HG03575 (cell line): Measurements from ENCODE around the gene POMGNT2.

Experiments
- ATAC-seq: cut with Tn5 transposase; IDR thresholded peaks from one replicate; pipeline ENCODE4 v1.9.1; 2021; ENCODE audit not compliant: unreplicated experiment, insufficient number of reproducible peaks, low FRiP score; ENCODE audit errors: extremely low read depth

Gene POMGNT2

DNA sequence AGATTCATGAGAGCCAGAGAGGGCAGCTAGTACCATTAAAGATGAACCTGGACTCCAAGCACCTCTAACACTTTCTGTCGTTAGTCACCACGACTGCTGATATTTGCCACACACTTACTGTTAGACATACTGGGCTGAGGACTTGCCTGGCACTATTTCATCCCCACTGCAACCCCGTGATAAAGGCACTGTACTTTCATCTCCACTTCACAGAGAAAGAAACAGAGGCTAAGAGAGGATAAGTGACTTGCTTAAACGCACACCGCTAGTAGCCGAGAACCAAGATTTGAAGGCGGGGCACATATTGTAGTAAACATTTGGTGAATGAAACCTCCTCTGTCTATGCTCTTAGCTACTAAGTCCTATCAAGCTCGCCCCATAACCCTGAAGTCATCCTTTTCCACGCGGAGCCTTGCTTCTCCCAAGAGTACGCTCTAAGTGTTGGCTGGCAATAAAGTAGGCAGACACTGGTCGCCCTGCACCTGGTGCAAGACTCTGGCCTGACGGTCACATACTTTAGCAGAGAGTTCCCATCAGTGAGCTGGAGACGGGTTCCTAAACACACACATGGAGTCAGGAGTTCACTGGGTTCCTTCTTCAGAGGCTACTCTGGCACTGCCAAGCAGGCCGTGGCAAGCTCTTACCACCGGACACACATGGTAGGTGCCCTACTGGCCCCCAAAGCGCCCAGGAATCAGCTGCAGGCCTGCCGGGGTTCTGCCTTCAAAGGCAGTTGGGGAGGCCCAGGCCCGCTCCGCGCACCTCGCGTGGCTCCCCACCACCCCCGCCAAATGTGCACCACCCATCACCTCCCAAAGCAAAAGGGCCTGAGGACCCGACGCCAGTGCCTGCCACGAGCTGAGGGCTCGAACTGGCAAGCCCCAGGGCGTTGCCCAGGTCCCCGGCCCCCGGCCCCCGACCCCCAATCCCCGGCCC lies 951 bp downstream of the POMGNT2 start:
- ATAC-seq: no peak

DNA sequence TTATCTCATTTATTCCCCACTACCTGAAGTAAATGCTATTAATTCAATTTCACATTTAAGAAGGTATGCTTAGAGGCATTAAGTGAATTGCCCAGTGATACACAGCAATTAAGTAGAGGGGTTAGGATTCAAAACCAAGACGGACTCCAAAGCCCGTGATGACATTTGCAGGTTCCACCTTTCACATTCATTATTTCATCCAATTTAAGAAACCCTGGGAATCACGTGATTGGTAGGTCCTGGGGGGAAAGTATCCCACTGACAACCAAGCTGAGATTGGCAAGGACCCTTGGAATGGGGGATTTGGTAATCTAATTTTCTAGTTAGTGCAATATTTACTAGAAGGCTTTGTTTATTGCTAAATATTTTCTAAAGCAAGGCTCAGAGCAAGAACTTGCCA lies 1.8 kb downstream of the POMGNT2 start:
- ATAC-seq: no peak

DNA sequence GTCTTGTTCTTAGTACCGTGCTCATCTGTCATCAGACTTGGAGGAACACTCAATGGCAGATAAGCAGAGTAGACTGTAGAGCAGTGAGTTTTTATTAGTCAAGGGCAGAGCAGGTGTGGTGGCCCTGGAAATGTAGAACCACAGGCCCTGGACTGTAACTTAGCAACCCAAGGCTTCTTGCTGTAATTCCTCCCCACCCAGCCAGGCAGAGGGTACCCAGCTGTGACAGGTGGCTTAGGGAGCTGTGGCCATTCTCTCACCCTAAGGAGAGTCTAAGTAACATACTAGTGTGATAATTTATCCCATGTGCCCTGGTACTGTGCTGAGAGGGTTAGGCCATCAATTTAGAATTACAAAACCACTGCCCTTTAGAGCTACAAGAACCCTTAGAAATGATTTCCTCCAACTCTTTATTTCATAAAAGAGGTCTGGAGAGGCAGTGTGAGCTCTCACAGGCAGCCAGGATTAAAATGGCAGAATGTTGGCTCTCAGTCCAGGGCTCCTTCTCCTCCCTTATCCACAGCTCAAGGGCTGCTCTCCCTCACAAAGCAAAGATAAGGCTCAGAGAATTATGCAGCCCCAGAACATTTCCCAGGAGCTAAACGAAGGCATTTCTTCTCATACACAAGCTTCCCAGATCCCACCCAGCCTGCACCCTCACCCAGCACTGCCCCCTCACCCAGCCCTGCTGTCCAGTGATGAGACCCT lies 3.0 kb downstream of the POMGNT2 start:
- no peak for ATAC-seq

DNA sequence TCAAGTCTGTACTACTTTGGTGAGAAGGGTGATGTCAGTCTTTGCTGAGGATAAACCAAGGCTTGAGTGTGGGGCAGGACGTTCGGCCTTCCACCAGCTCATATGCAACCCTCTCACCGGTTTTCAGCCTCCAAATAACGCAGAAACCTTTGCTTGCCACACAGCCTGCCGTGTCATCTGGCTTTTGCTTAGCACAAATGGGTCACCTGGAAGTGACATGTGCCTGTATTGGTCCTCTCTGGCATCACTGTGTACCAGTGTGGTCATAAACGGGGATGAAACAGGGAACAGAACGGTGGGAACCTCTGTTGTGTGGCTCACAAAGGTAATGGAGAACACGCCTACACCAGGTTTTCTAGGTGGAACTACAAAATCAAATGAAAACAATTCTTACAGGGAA lies 7.1 kb downstream of the POMGNT2 start:
- no peak for ATAC-seq

DNA sequence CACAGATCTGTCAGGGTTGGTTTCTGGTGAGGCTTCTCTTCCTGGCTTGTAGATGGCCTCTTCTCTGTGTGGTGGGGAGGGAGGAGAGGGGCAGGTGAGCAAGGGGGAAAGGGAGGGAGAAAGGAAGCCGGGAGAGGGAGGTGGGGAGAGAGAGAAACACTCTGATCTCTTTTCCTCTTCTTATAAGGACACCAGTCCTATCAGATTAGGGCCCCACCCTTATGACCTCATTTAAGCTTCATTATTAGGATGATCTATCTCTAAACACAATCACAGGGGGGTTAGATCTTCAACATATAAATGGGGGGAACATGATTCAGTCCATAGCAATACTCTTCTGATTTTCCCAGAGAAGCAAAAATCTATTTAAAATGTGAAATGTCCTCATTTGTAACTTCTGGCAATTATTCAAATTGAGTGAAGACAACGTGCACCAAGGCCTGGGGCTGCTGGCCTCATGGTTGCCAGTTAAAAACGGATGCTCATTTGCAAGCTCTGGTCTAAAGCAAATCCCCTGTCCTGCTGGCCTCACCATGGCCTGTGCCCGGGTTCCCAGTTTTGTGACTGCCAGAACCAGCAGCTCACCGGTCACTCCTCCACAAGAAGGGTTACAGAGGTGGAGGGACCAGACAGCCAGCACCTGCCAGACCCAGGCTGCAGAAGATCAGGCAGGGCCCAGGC lies 8.3 kb downstream of the POMGNT2 start:
- ATAC-seq: no peak

DNA sequence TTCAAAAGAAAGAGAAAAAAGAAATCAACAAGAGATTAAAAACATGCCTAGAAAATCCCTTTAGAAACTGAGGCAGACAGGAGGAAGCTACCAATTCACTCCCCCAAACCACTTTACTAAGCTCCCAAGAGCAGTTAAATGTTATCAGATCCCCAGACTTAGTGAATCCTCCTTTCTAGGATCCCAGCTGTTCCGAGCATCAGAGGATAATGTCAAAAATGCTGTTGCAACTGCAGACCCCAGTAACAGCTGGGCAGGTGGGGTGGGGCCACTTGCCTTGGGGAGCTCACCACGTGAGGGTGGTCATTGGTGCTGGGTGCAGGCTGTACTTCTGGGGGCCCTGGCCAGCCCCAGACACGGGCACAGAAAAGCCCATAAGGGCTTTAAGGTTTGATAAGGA lies 9.1 kb downstream of the POMGNT2 start:
- no peak for ATAC-seq

DNA sequence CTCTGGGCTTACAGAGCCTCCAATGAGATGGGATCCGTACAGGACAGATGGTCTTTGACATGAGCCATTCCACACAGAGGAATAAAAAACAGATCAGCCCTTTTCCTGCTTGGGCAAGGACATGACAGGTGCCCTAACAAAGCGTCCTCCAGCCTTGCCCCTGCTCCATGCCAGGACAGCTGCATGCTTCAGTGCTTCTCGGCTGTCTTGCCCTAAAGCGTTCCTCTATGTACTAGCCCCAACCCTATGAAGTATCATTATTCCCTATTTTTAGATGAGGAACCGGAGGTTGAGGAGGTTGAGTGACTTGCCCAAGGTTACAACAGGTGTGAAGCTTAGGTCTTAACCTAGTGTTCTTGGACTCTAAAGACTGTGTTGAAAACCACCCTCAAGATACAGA lies 10.5 kb downstream of the POMGNT2 start:
- ATAC-seq: no peak

DNA sequence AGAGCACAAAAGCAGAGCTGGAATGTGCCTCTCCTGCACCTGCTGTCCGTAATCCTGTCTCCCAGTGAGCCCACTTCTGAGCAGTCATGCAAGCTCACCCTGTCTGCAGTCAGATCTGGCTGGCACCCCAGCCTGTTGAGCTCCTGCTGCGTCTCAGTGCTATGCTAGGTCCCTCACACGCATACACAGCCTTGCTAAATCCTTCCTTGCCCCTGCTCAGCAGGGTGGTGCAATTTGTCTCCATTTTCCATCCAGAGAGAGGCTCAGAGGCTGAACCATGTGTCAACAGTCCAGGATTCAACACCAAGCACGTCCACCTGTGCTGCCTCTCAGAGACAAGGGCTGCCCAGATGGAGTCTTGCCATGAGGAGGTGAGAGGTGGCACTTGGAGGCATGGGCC lies 11.0 kb downstream of the POMGNT2 start:
- ATAC-seq: no peak

DNA sequence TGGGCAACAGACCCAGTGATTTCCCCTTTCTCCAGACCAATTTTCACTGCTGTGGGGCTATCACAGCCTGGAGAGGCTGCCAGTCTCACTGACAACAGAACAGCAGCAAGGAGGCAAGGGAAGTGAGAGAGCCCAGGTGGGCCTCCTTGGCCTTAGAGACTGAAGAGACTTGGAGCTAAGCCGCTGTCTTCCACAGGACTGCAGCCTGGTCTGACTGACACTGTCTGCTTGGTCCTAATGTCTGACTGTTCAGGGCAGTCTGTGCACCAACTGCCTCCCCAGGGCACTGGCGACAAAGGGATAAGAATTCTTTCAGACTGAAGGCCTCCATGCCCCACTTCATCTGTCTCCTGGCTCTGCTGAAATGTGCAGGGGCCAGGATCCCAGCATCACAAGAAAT lies 11.5 kb downstream of the POMGNT2 start:
- ATAC-seq: no peak

DNA sequence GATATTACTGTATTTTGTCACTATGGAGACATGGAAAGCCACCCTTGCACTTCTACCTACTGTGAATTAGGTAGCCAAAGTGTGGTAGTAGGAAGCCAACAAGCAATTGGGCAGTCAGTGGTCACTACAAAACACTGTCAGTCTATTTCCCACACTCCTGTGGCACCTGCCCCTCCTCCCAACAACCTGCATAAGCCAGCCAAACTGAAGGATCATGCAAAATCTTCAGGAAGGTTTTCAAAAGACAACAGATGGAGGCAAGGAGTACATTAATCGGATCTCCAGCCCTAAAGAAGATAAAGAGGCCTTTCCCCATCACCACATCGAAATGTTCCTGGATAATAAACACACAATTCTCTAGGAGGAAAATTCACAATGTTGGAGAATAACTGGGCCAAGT lies 11.9 kb downstream of the POMGNT2 start:
- no peak for ATAC-seq

DNA sequence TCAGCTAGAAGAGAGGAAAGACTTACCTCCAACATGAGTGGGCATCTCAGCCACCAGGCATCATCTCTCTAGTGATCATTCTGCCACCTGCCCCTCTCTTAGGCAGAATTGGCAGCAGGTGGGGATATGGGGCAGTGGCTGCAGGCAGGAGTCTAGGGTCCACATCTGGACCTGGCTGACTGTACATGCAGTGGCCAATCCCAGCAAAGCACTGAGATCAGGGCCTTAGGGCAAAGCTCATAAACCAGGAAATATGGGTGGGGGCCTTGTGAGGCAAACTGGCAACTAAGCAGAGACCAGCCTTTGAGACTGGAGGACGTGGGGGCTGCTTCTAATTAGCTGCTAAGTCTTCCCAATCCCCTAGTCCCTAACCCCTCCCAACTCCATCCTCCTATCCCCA lies 12.9 kb downstream of the POMGNT2 start:
- ATAC-seq: no peak

DNA sequence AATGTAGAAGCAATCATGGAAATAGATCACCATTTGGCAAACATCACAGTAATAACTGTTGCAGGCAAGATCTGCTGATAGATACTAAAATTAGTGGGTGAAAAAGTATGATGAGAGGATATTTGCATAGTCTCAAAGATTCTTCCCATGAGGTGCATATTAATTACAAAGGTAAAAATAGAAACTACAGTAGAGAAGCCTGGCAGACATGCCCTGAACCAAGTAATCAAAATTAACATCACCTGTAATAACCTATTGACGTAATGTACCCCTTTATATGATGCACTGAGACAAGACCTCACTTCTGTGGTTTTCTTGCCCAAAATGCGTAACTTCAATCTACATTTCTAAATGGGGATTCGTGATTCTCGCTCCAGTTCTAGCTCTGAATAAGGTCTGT lies 14.4 kb downstream of the POMGNT2 start:
- no peak for ATAC-seq

DNA sequence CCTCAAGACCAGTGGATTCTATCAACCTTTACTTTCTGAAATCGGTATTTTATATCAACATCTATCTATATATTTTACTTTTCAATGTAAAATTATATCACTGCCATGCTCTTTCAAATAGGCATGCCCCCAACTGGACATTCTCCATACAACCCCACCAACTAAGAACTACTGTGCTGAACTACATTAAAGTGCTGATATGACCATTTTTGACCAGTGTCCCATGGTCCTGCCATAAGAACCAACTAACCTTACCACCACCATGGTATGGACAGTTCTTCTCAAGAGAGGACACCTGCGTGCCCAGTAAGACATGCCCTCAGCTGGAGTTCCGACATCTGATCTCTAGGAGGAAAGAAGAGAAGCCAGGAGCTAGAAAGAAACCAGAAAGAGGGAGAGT lies 15.6 kb downstream of the POMGNT2 start:
- no peak for ATAC-seq

DNA sequence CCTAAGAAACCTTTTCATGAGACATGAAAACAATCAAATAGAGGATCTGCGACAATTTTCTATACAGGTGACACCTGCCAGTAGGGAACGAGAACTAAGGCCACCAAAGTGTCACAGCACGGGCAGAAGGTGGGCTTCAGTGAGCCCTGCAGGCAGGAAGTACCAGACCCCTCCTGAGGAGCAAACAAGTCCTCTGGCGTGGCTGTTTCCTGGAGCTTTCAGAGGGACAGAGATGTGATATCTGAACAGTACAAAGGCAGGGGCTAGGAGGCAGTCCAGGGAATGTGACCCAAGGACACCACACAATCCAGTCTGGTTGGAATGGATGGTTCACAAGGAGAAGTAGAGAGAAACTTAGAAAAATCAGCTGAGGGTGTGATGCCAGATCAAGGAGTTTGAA lies 16.8 kb downstream of the POMGNT2 start:
- no peak for ATAC-seq

DNA sequence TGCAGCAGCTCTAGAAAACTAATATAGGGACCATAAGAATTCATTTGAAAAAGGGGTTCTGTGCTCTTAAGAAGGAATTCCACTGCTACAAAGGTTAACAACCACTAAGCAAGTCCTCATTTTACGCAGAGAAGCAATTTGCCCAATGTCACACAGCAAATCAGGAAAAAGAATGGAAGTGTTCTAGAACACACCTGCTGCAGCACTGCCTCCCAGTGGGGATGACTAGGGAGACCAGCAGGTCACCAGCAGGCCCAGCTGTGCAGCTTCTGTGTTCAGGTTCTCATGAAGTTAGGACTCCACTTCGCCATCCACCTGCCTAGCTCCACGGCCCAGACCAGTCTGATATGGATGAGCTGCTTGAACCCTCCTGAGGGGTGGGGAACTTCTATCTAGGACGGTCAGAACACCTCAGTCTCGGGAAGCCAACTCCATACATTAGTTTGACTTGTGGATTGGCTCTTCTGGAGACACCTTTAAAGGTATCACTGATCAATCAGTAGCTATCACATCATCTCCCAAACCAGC lies 18.6 kb downstream of the POMGNT2 start:
- no peak for ATAC-seq

DNA sequence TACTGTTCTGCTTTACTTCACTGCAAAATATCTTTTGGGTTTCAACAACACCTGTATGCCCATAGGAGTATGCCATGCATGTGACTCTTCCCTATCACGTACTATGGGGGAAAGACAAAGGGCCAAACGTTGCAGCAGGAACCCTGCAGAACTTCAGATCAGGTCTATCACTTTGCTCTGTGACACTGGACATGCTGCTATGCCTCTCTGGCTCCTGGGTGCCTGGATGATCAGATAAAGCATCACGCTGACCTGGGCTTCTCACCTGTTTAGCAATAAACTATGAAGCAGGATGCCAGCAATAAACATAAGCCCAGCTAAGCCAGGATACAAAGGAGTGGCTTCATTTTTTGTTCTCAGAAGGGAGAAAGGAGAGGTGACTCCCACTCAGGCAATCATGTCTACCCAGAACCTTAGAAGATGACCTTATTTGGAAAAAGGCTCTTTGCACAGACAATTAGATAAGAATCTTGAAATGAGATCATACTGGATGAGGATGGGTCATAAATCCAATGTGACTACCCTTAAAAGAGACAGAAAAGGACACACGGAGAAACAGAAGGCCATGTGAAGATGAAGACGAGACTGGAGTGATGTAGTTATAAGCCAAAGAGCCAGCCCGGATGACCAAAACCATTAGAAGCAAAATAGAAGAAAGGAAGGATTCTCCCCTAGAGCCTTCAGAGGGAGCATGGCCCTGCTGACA lies 19.3 kb downstream of the POMGNT2 start:
- no peak for ATAC-seq

DNA sequence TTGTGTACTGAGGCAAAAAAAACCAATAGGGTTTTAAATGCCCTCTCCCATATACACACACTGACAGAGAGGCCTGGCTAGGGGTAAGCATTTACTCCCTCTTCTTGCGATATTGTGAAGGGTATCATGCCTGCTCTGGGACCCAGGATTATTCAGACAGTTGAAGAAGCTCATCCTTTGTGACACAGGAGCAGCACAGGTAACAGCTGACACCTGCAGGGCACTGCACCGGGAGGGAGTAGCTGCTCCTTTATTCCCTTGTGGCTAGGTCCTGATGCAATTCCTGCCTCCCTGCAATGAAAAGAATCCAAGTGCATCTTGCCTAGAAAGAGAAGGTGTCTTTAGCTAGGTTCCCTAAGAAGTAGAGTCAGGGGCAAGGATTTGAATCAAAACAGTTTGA lies 23.4 kb downstream of the POMGNT2 start:
- no peak for ATAC-seq

DNA sequence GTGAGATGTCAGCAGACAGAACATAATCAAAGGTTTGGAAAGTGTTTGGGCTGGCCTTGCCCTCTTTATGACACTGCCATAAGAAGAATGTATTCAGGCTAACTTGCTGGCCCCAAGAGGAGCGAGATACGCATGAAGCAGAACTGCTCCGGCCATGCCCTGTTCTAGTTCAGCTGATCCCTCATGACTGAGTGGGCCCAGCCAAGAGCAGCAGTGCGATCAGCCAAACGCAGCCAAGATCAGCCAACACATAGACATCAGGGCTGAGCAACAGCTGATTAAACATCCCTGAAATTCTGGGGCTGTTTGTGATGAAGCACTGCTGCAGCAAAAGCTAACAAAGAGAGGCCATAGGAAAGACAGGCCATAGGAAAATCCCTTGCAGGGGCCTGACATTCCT lies 24.1 kb downstream of the POMGNT2 start:
- ATAC-seq: no peak
